IPS-20b (cell line): ENCODE data around the gene ANKRD60.

Experiments
- H3K27ac ChIP-seq: one replicate; pipeline ENCODE4 v1.5.1; 2013; ENCODE audit warnings: low read length
- H3K27me3 ChIP-seq: 2 replicates; pipeline ENCODE4 v1.6.1; 2013; ENCODE audit warnings: mild to moderate bottlenecking, low read length, inconsistent platforms; ENCODE audit not compliant: insufficient read depth
- H3K36me3 ChIP-seq: 2 replicates; pipeline ENCODE4 v1.6.1; 2013; ENCODE audit warnings: low read depth, mild to moderate bottlenecking, inconsistent platforms, low read length, moderate library complexity; ENCODE audit not compliant: insufficient read depth
- H3K4me1 ChIP-seq: 2 replicates; pipeline ENCODE4 v1.6.1; 2013; ENCODE audit warnings: mild to moderate bottlenecking, control low read depth, inconsistent platforms, low read length, moderate library complexity; ENCODE audit not compliant: insufficient read depth
- H3K4me3 ChIP-seq: 2 replicates; pipeline ENCODE4 v1.5.1; 2013; ENCODE audit warnings: mild to moderate bottlenecking, low read length, inconsistent platforms
- H3K9ac ChIP-seq: 2 replicates; pipeline ENCODE4 v1.6.1; 2013; ENCODE audit warnings: low read depth, mild to moderate bottlenecking, inconsistent platforms, low read length, moderate library complexity
- H3K9me3 ChIP-seq: 2 replicates; pipeline ENCODE4 v1.6.1; 2013; ENCODE audit warnings: mild to moderate bottlenecking, low read depth, low read length, inconsistent platforms; ENCODE audit not compliant: insufficient read depth

The ANKRD60 gene

DNA sequence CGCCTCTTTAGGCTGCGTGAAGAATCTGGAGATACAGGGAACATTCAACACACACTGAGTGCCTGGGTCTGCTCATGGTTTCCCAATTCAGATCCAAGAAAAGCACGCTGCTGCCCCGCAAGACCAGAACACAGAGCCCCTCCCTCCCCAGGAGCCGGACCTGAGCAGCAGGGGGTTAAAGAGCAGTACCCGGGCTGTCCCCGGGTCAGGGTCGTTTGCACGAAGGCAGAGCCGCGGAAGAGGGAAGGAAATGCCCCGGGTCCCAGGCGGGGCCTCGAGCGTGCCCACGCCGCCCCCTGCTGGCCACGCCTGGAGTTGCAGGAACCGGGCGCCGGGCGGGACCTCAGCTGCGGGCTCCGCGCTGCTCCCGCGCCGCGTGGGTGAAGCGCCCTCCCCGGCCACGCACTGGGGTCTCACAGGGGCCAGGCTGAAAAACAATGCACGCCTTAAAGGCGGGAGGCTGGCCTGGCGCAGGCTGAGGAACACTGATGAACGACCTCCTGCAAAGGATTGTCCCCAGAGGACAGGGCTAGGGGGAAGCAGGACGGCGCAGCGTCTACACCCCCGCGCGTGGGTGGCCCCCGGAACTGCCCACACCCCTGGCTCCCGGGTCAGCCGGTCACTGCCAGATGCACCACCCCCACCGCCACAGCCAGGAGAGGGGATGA lies 48.9 kb downstream of the ANKRD60 start:
- Histone ChIP-seq H3K27ac (no peak overlapping the region), H3K27me3 (peaks cover 43% of the 10 kb centered on the region), H3K4me1 (peaks cover 11% of the 10 kb centered on the region; the same call in 1 of the 2 replicates), H3K4me3 (peak overlapping the region; percentile 59), H3K9me3 (0 out of 2 replicates have a peak, but pooled peaks cover 2% of the 10 kb centered on the region), H3K36me3 (no peaks in the 10 kb centered on the region), H3K9ac (no peak overlapping the region; the same call in 1 of the 2 replicates)

DNA sequence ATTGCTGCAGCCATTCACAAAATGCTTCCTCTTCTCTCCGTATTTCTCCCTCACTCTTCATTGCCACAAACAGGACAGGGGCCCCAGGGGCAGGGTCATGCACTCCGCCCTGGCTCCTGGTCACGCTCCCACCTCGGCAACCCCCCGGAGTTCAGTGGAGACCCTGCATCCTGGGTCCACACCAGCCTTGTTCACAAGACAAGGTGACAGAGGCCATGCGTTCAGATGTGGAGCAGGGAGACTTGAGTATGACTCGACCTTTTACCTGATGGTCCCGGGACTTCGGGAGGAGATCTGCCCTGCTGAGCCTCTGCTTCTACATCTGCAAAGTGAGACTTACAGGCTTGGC lies 49.4 kb downstream of the ANKRD60 start:
- Histone ChIP-seq H3K9ac (no peak overlapping the region; the same call in 1 of the 2 replicates), H3K27ac (no peak overlapping the region)

DNA sequence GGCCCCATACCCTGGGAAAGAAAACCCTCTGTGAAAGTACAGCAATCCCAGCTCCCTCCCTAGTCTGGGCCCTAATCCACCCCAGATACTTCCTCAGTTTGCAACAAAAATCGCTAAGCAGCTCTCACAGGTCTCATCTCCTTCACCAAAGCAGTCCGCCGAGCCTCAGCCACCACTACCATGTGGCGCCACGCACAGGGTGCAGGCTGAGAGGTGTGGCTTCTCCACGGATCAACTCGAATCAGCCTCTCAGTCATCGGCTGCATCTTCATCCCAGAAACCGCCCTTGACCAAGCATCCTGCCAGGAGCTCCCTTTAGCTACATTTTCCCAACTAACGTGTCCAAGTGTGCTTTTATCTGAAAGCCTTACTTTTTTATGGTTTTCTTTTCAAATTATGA lies 50.7 kb downstream of the ANKRD60 start:
- peaks cover 43% of the 10 kb centered on the region for H3K27me3 ChIP-seq
- no peaks in the 10 kb centered on the region for H3K36me3 ChIP-seq
- H3K4me1 ChIP-seq, result peaks cover 13% of the 10 kb centered on the region; the same call in 1 of the 2 replicates
- no peak overlapping the region for H3K27ac ChIP-seq
- no peak overlapping the region for H3K9ac ChIP-seq
- no peaks in the 10 kb centered on the region for H3K9me3 ChIP-seq
- H3K4me3 ChIP-seq, result no peak overlapping the region

More for the DNA sequence above, 49.4 kb downstream of the ANKRD60 start:
- 0 out of 2 replicates have a peak, but pooled peaks cover 2% of the 10 kb centered on the region for H3K9me3 ChIP-seq
- H3K36me3 ChIP-seq, result no peaks in the 10 kb centered on the region
- peak overlapping the region; percentile 59 for H3K4me3 ChIP-seq
- H3K27me3 ChIP-seq, result peaks cover 43% of the 10 kb centered on the region
- peaks cover 13% of the 10 kb centered on the region; the same call in 1 of the 2 replicates for H3K4me1 ChIP-seq

DNA sequence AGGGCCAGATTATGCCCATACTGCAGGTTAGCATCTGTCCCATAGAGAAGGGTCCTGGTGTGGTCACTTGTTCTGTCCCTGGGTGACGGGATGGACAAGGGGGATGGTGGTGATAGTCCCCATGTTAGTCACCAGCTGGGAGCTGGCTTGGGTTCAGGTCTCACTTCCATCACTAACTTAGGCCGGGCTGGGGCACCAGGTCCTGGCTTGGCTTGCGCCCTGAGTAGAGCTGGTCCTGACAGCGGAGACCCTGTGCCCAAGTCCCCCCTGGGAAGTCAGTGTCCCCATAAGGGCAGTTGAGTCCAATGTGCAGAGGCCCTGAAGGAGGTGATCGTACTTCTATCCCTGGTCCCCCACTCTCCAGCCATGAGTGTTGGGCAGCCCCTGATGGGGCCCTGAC lies 52.6 kb downstream of the ANKRD60 start:
- H3K9me3 ChIP-seq, result no peaks in the 10 kb centered on the region
- H3K27ac ChIP-seq, result no peak overlapping the region
- H3K4me1 ChIP-seq, result peaks cover 13% of the 10 kb centered on the region; the same call in 1 of the 2 replicates
- no peak overlapping the region for H3K9ac ChIP-seq
- no peak overlapping the region for H3K4me3 ChIP-seq
- H3K27me3 ChIP-seq, result peaks cover 33% of the 10 kb centered on the region
- H3K36me3 ChIP-seq, result no peaks in the 10 kb centered on the region

GRCh38 chr20:58175425-58175824 lies 53.0 kb downstream of the ANKRD60 start:
- no peak overlapping the region for H3K27ac ChIP-seq
- H3K9me3 ChIP-seq, result no peaks in the 10 kb centered on the region
- H3K9ac ChIP-seq, result no peak overlapping the region
- no peak overlapping the region for H3K4me3 ChIP-seq
- no peaks in the 10 kb centered on the region for H3K36me3 ChIP-seq
- peaks cover 29% of the 10 kb centered on the region for H3K27me3 ChIP-seq
- peaks cover 13% of the 10 kb centered on the region; the same call in 1 of the 2 replicates for H3K4me1 ChIP-seq

GRCh38 chr20:58174708-58175280 lies 53.7 kb downstream of the ANKRD60 start:
- H3K36me3 ChIP-seq, result no peaks in the 10 kb centered on the region
- peak overlapping the region; percentile 23; the same call in 1 of the 2 replicates for H3K4me3 ChIP-seq
- H3K27me3 ChIP-seq, result peaks cover 23% of the 10 kb centered on the region
- peaks cover 13% of the 10 kb centered on the region; the same call in 1 of the 2 replicates for H3K4me1 ChIP-seq
- H3K9me3 ChIP-seq, result no peaks in the 10 kb centered on the region
- H3K27ac ChIP-seq, result no peak overlapping the region
- H3K9ac ChIP-seq, result no peak overlapping the region

GRCh38 chr20:58173930-58174707 lies 54.3 kb downstream of the ANKRD60 start:
- Histone ChIP-seq H3K27me3 (peaks cover 16% of the 10 kb centered on the region), H3K27ac (no peak overlapping the region), H3K9ac (no peak overlapping the region), H3K4me1 (peaks cover 10% of the 10 kb centered on the region; the same call in 1 of the 2 replicates), H3K36me3 (no peaks in the 10 kb centered on the region), H3K4me3 (no peak overlapping the region), H3K9me3 (no peaks in the 10 kb centered on the region)

DNA sequence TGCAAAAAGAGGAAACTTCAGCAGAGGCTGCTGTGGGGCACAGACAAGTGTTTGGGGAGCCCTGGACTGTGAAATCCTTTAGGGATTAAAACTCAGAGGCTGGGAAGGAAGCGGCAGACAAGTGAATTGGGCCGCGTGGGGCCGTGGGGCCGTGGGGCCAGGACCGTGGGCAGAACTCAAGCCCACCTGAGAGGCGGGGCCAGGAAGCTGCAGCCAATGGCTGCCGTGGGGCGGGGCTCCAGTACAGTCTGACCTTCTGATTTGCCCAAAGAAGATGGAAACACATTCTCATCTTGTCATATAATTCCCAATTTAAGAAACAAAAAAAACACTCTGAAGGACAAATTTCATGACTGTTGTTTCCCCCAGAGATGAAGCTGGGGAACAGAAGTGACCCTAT lies 55.4 kb downstream of the ANKRD60 start:
- H3K27me3 ChIP-seq, result peaks cover 6% of the 10 kb centered on the region
- no peaks in the 10 kb centered on the region for H3K36me3 ChIP-seq
- H3K9me3 ChIP-seq, result no peaks in the 10 kb centered on the region
- no peak overlapping the region for H3K27ac ChIP-seq
- H3K9ac ChIP-seq, result no peak overlapping the region
- peaks cover 10% of the 10 kb centered on the region; the same call in 1 of the 2 replicates for H3K4me1 ChIP-seq
- H3K4me3 ChIP-seq, result no peak overlapping the region

DNA sequence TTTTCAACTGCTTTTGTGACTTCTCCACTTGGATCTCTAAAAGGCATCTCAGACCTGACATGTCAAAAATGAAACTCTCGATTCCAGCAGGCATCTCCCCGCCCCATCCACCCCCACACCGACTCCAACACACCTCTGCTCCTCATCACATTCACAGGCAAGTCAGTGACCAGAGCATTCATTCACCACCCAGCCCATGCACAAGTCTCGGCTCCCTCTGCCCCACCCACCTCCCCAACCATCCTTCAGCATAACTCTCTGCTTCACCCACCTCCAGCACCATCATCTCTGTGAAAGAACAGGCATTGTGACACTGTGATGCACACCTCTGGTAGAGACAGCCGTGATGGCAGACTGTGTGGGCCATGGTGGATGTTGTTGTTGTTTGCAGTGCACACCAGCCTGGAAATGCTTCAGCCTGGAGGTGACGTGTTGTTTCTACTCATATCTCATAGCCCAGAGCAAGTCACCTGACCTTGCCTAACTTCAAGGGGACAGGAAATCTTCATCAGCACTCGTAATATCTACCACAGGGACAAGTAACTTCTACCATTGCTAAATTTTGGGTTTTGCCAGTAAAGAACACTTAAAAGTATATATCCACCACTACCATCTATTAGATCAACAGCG lies 56.5 kb downstream of the ANKRD60 start:
- peaks cover 10% of the 10 kb centered on the region; the same call in 1 of the 2 replicates for H3K4me1 ChIP-seq
- no peaks in the 10 kb centered on the region for H3K9me3 ChIP-seq
- H3K9ac ChIP-seq, result no peak overlapping the region
- no peaks in the 10 kb centered on the region for H3K27me3 ChIP-seq
- no peak overlapping the region for H3K4me3 ChIP-seq
- H3K27ac ChIP-seq, result no peak overlapping the region
- H3K36me3 ChIP-seq, result no peaks in the 10 kb centered on the region

DNA sequence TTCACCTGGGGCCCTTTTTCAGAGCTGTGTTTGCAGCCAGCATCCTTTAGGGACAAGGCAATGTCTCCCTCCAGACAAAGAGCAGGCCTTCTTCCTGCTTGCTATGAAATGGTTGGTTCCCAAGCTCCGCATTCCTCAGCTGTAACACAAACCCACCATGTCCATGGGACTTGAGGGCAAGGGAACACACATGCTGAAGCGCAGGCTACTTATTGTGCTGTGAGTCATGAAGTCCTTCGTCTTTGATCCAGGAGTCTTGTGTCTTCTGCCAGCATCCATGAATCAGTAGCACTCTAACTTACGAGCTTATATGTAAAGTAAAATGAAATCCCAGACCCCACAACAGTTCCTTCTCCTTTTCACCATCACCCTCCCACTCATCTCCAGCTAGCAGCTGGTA lies 59.0 kb downstream of the ANKRD60 start:
- peaks cover 1% of the 10 kb centered on the region; the same call in 1 of the 2 replicates for H3K4me1 ChIP-seq
- no peak overlapping the region for H3K9ac ChIP-seq
- no peaks in the 10 kb centered on the region for H3K36me3 ChIP-seq
- H3K9me3 ChIP-seq, result no peaks in the 10 kb centered on the region
- H3K27me3 ChIP-seq, result no peaks in the 10 kb centered on the region
- H3K27ac ChIP-seq, result no peak overlapping the region
- H3K4me3 ChIP-seq, result no peak overlapping the region

DNA sequence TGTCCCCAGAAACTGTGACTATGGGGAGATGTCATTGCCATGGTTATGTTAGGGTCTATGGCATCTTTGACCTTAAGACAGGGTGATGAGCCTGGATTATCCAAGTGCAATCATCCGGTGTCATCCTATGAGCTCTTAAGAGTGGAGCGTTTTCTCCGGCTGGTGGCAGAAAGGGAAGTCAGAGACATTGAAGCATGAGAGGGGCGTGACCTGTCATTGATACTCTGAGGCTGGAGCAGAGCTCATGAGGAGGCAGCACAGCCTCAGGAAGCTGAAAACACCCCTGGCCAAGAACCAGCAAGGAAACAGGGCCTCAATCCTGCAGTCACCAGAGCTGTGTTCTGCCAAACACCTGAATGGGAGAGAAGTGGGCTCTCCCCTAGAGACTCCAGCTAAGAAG lies 59.6 kb downstream of the ANKRD60 start:
- H3K4me1 ChIP-seq, result no peaks in the 10 kb centered on the region
- H3K9me3 ChIP-seq, result no peaks in the 10 kb centered on the region
- no peaks in the 10 kb centered on the region for H3K36me3 ChIP-seq
- no peak overlapping the region for H3K4me3 ChIP-seq
- H3K9ac ChIP-seq, result no peak overlapping the region
- H3K27ac ChIP-seq, result no peak overlapping the region
- H3K27me3 ChIP-seq, result no peaks in the 10 kb centered on the region
